ENCODE measurements around the gene PCBD1.
"Not testable (repeated sequence)": the region's sequence is repeated elsewhere in the genome, so short reads cannot be mapped to it uniquely, and the experiment has no call there.

PCBD1 gene

GRCh38 chr10:70928140-70928539 lies 39.8 kb upstream of the PCBD1 start:
- Histone ChIP-seq H3K9ac (ENCODE audit: low read depth in 1 of 2, low read length in 2 of 2) (no peak overlapping the region), H3K36me3 (ENCODE audit: control insufficient read depth in 1 of 2, insufficient read depth in 2 of 2, low read length in 2 of 2) (no peaks in the 10 kb centered on the region), H3K27me3 (ENCODE audit: control insufficient read depth in 1 of 2, insufficient read depth in 2 of 2, low read length in 2 of 2) (peaks cover 0 to 26% of the 10 kb centered on the region in 2 donors), H3K27ac (ENCODE audit: low read depth, low read length) (no peak overlapping the region), H3K4me1 (ENCODE audit: control insufficient read depth in 1 of 2, insufficient read depth in 2 of 2, low read length in 2 of 2) (peaks cover 0 to 4% of the 10 kb centered on the region in 2 donors), H3K4me3 (ENCODE audit: low read depth in 1 of 2, low read length in 2 of 2) (no peak overlapping the region), H3K9me3 (ENCODE audit: control insufficient read depth in 1 of 2, low read length in 2 of 2) (no peaks in the 10 kb centered on the region)

DNA sequence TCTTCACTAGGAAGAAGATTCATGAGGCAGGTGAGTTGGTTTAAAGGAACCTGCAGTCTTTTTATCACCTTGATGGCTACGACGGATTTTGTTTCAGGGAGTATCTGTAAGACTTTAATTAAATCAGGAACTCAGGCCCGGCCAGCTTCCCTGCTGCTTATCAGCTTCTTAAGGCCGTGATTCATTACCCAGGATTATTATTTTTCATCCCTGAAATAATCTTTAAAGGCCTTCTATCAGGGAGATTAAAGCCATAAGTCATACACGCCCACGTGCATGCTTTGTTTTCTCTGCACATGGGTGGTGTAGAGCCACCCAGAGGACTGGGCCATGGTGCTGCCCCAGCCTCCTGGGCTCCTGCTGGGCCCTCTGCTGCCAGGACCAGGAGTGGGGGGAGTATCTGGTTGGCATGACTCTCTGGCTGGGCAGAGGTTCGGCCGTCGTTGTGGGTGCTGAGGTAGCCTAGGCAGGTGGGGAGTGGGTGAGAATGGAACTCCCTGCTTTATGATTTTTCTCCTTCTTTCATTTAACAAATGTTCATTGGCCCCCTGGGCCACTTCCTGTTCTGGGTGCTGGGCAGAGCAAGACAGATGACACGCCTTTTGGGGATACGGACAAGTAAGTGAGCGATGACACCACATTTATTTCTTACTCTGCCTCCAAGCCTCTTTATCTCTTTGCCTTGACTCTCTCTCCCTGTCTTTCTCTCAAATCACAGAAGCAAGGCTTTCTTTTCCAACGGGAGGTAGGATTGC lies 39.0 kb upstream of the PCBD1 start:
- no peak overlapping the region for H3K9ac ChIP-seq (ENCODE audit: low read depth in 1 of 2, low read length in 2 of 2)

GRCh38 chr10:70926226-70927000 lies 38.0 kb upstream of the PCBD1 start:
- H3K4me1 ChIP-seq (ENCODE audit: control insufficient read depth in 1 of 2, insufficient read depth in 2 of 2, low read length in 2 of 2) = peaks cover 0 to 4% of the 10 kb centered on the region in 2 donors
- no peak overlapping the region for H3K9ac ChIP-seq (ENCODE audit: low read depth in 1 of 2, low read length in 2 of 2)
- H3K4me3 ChIP-seq (ENCODE audit: low read depth in 1 of 2, low read length in 2 of 2) = no peak overlapping the region
- peaks cover 0 to 19% of the 10 kb centered on the region in 2 donors for H3K27me3 ChIP-seq (ENCODE audit: control insufficient read depth in 1 of 2, insufficient read depth in 2 of 2, low read length in 2 of 2)
- H3K36me3 ChIP-seq (ENCODE audit: control insufficient read depth in 1 of 2, insufficient read depth in 2 of 2, low read length in 2 of 2) = no peaks in the 10 kb centered on the region
- no peaks in the 10 kb centered on the region for H3K9me3 ChIP-seq (ENCODE audit: control insufficient read depth in 1 of 2, low read length in 2 of 2)
- no peak overlapping the region for H3K27ac ChIP-seq (ENCODE audit: low read depth, low read length)

More for the DNA sequence above, 39.0 kb upstream of the PCBD1 start:
- Histone ChIP-seq H3K4me1 (ENCODE audit: control insufficient read depth in 1 of 2, insufficient read depth in 2 of 2, low read length in 2 of 2) (peaks cover 0 to 4% of the 10 kb centered on the region in 2 donors), H3K36me3 (ENCODE audit: control insufficient read depth in 1 of 2, insufficient read depth in 2 of 2, low read length in 2 of 2) (no peaks in the 10 kb centered on the region), H3K9me3 (ENCODE audit: control insufficient read depth in 1 of 2, low read length in 2 of 2) (no peaks in the 10 kb centered on the region), H3K27me3 (ENCODE audit: control insufficient read depth in 1 of 2, insufficient read depth in 2 of 2, low read length in 2 of 2) (peaks cover 0 to 26% of the 10 kb centered on the region in 2 donors), H3K27ac (ENCODE audit: low read depth, low read length) (no peak overlapping the region), H3K4me3 (ENCODE audit: low read depth in 1 of 2, low read length in 2 of 2) (no peak overlapping the region)

GRCh38 chr10:70925377-70926225 lies 37.2 kb upstream of the PCBD1 start:
- H3K36me3 ChIP-seq (ENCODE audit: control insufficient read depth in 1 of 2, insufficient read depth in 2 of 2, low read length in 2 of 2) = no peaks in the 10 kb centered on the region
- no peak overlapping the region for H3K4me3 ChIP-seq (ENCODE audit: low read depth in 1 of 2, low read length in 2 of 2)

GRCh38 chr10:70923696-70924095 lies 35.3 kb upstream of the PCBD1 start:
- Histone ChIP-seq H3K9me3 (ENCODE audit: control insufficient read depth in 1 of 2, low read length in 2 of 2) (no peaks in the 10 kb centered on the region), H3K4me3 (ENCODE audit: low read depth in 1 of 2, low read length in 2 of 2) (no peak overlapping the region), H3K9ac (ENCODE audit: low read depth in 1 of 2, low read length in 2 of 2) (no peak overlapping the region), H3K4me1 (ENCODE audit: control insufficient read depth in 1 of 2, insufficient read depth in 2 of 2, low read length in 2 of 2) (peaks cover 3 to 4% of the 10 kb centered on the region in 2 donors), H3K27me3 (ENCODE audit: control insufficient read depth in 1 of 2, insufficient read depth in 2 of 2, low read length in 2 of 2) (peaks cover 4 to 12% of the 10 kb centered on the region in 2 donors), H3K36me3 (ENCODE audit: control insufficient read depth in 1 of 2, insufficient read depth in 2 of 2, low read length in 2 of 2) (no peaks in the 10 kb centered on the region), H3K27ac (ENCODE audit: low read depth, low read length) (no peak overlapping the region)

More at GRCh38 chr10:70925377-70926225, 37.2 kb upstream of the PCBD1 start:
- Histone ChIP-seq H3K9ac (ENCODE audit: low read depth in 1 of 2, low read length in 2 of 2) (no peak overlapping the region), H3K27ac (ENCODE audit: low read depth, low read length) (no peak overlapping the region), H3K9me3 (ENCODE audit: control insufficient read depth in 1 of 2, low read length in 2 of 2) (no peaks in the 10 kb centered on the region), H3K27me3 (ENCODE audit: control insufficient read depth in 1 of 2, insufficient read depth in 2 of 2, low read length in 2 of 2) (peaks cover 0 to 13% of the 10 kb centered on the region in 2 donors), H3K4me1 (ENCODE audit: control insufficient read depth in 1 of 2, insufficient read depth in 2 of 2, low read length in 2 of 2) (peaks cover 0 to 4% of the 10 kb centered on the region in 2 donors)

DNA sequence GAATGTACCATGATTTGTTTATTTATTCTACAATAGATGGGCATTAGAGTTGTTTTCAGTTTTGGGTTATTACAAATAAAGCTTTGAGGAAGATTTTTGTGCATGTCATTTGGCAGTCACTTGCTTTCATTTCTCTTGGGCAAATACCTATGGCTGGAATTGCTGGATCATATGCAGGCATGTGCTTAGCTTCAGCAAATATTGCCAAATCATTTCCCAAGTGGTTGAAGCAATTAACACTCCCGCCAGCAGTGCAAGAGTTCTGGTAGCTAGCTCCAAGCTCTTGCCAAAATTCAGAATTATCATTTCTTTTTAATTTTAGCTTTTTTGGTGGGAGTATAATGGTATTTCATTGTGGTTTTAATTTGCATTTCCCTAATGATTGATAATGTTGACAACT lies 32.9 kb upstream of the PCBD1 start:
- peaks cover 0 to 3% of the 10 kb centered on the region in 2 donors for H3K4me1 ChIP-seq (ENCODE audit: control insufficient read depth in 1 of 2, insufficient read depth in 2 of 2, low read length in 2 of 2)
- peaks cover 4 to 22% of the 10 kb centered on the region in 2 donors for H3K27me3 ChIP-seq (ENCODE audit: control insufficient read depth in 1 of 2, insufficient read depth in 2 of 2, low read length in 2 of 2)
- H3K27ac ChIP-seq (ENCODE audit: low read depth, low read length) = no peak overlapping the region
- H3K4me3 ChIP-seq (ENCODE audit: low read depth in 1 of 2, low read length in 2 of 2) = no peak overlapping the region
- no peak overlapping the region for H3K9ac ChIP-seq (ENCODE audit: low read depth in 1 of 2, low read length in 2 of 2)
- H3K9me3 ChIP-seq (ENCODE audit: control insufficient read depth in 1 of 2, low read length in 2 of 2) = no peaks in the 10 kb centered on the region
- no peaks in the 10 kb centered on the region for H3K36me3 ChIP-seq (ENCODE audit: control insufficient read depth in 1 of 2, insufficient read depth in 2 of 2, low read length in 2 of 2)

DNA sequence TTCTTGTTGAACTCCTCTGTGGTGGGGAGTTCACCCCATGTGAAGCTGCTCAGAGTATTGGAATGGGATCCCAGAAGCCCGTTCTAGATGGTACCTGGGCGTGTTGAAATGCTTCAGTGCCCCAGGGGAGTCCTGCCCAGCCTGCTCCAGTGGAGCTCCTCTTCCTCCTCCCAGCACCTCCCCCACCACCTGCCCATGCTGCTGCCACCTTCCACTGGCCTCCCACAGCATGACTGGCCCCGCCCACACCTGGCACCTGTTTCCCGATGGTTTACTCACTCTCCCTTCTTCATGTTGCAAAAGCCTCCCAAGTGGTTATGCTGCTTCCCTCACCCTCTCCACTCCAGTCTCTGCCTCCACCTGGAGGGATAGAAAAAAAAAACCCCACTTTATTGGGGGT lies 32.2 kb upstream of the PCBD1 start:
- no peaks in the 10 kb centered on the region for H3K9me3 ChIP-seq (ENCODE audit: control insufficient read depth in 1 of 2, low read length in 2 of 2)
- no peak overlapping the region for H3K27ac ChIP-seq (ENCODE audit: low read depth, low read length)
- H3K9ac ChIP-seq (ENCODE audit: low read depth in 1 of 2, low read length in 2 of 2) = no peak overlapping the region
- H3K27me3 ChIP-seq (ENCODE audit: control insufficient read depth in 1 of 2, insufficient read depth in 2 of 2, low read length in 2 of 2) = peaks cover 4 to 25% of the 10 kb centered on the region in 2 donors
- no peak overlapping the region for H3K4me3 ChIP-seq (ENCODE audit: low read depth in 1 of 2, low read length in 2 of 2)
- no peaks in the 10 kb centered on the region for H3K36me3 ChIP-seq (ENCODE audit: control insufficient read depth in 1 of 2, insufficient read depth in 2 of 2, low read length in 2 of 2)
- H3K4me1 ChIP-seq (ENCODE audit: control insufficient read depth in 1 of 2, insufficient read depth in 2 of 2, low read length in 2 of 2) = peaks cover 0 to 3% of the 10 kb centered on the region in 2 donors

- not testable (repeated sequence) for H3K4me3 ChIP-seq (ENCODE audit: low read depth in 1 of 2, low read length in 2 of 2); H3K9ac ChIP-seq (ENCODE audit: low read depth in 1 of 2, low read length in 2 of 2); H3K36me3 ChIP-seq (ENCODE audit: control insufficient read depth in 1 of 2, insufficient read depth in 2 of 2, low read length in 2 of 2); H3K9me3 ChIP-seq (ENCODE audit: control insufficient read depth in 1 of 2, low read length in 2 of 2); H3K27ac ChIP-seq (ENCODE audit: low read depth, low read length); H3K4me1 ChIP-seq (ENCODE audit: control insufficient read depth in 1 of 2, insufficient read depth in 2 of 2, low read length in 2 of 2)
- H3K27me3 ChIP-seq (ENCODE audit: control insufficient read depth in 1 of 2, insufficient read depth in 2 of 2, low read length in 2 of 2) = peaks cover 4 to 25% of the 10 kb centered on the region in 2 donors
Observed at GRCh38 chr10:70919906-70920305, 31.5 kb upstream of the PCBD1 start.

GRCh38 chr10:70918851-70919530 lies 30.6 kb upstream of the PCBD1 start:
- Histone ChIP-seq H3K27me3 (ENCODE audit: control insufficient read depth in 1 of 2, insufficient read depth in 2 of 2, low read length in 2 of 2) (peaks cover 4 to 22% of the 10 kb centered on the region in 2 donors), H3K36me3 (ENCODE audit: control insufficient read depth in 1 of 2, insufficient read depth in 2 of 2, low read length in 2 of 2) (no peaks in the 10 kb centered on the region), H3K4me1 (ENCODE audit: control insufficient read depth in 1 of 2, insufficient read depth in 2 of 2, low read length in 2 of 2) (peaks cover 0 to 3% of the 10 kb centered on the region in 2 donors), H3K4me3 (ENCODE audit: low read depth in 1 of 2, low read length in 2 of 2) (no peak overlapping the region), H3K9ac (ENCODE audit: low read depth in 1 of 2, low read length in 2 of 2) (no peak overlapping the region), H3K27ac (ENCODE audit: low read depth, low read length) (no peak overlapping the region), H3K9me3 (ENCODE audit: control insufficient read depth in 1 of 2, low read length in 2 of 2) (no peaks in the 10 kb centered on the region)

All from duodenal mucosa (tissue), 2 donors.